ENCODE data around the gene DYNLT3. TPM values are rescaled to one million over a fixed set of nuclear protein-coding genes. Genes with fewer than 3 reads are reported as not detected.

The DYNLT3 gene
- total RNA-seq = 10 to 100 TPM; 15.0 to 31.8 (median 21.0) TPM
- polyA plus RNA-seq = 10 to 100 TPM in 1 of 2 donors, 1 to 10 TPM in 1; 9.8 to 32.1 TPM
- long read RNA-seq, donor 1, transcript DYNLT3-201 (5 exons, 2,217 nt) = major isoform, 37 of 39 reads
- long read RNA-seq, donor 1, partial matches to known transcripts = 1 of 39 reads
- long read RNA-seq, donor 1, other reads (novel, unspliced or antisense) = 1 of 39 reads
- long read RNA-seq, donor 2, transcript DYNLT3-201 (5 exons, 2,217 nt) = major isoform, 128 of 132 reads
- long read RNA-seq, donor 2, partial matches to known transcripts = 0 of 132 reads
- long read RNA-seq, donor 2, other reads (novel, unspliced or antisense) = 4 of 132 reads
- long read RNA-seq, donor 3, transcript DYNLT3-201 (5 exons, 2,217 nt) = major isoform, 49 of 53 reads
- long read RNA-seq, donor 3, partial matches to known transcripts = 3 of 53 reads
- long read RNA-seq, donor 3, other reads (novel, unspliced or antisense) = 1 of 53 reads

- intact Hi-C loops (cut with DNase I) = loop anchor here in 1 of 10 donors (2.0 kb wide), 1 partner anchor 64 kb away; no protein-coding TSS in a partner anchor
- ATAC-seq = peak; percentile 98 to 100 (median 99)
Observed at GRCh38 chrX:37846934-37847732, at the start of gene DYNLT3. Gene DYNLT3 (minus strand): TSS chrX:37847571. CDS start chrX:37847510, 61 bp downstream.

GRCh38 chrX:37896511-37896890, 49.1 kb upstream of the DYNLT3 start:
- intact Hi-C loops (cut with DNase I) = no loop called here
- no peak overlapping the region for H3K4me3 ChIP-seq
- H3K27me3 ChIP-seq = peaks cover 0 to 11% (median 0%) of the 10 kb centered on the region in 9 donors
- H3K4me1 ChIP-seq = no peaks in the 10 kb centered on the region
- no peaks in the 10 kb centered on the region for H3K9me3 ChIP-seq
- DNase-seq (no peak), ATAC-seq (no peak)
- WGBS, 4 donors = 22 to 60% (median 42%) methylated on average over 1 of the region's 1 CpG
- no peak overlapping the region for H3K27ac ChIP-seq
- H3K36me3 ChIP-seq = no peaks in the 10 kb centered on the region
- TF ChIP-seq POLR2A (IDR thresholded peaks at IDR 0.05) = no peak
- no peak for TF ChIP-seq CTCF (IDR thresholded peaks at IDR 0.05)

More at GRCh38 chrX:37846934-37847732, at the start of gene DYNLT3:
- peaks cover 0 to 10% (median 0%) of the 10 kb centered on the region in 12 donors for H3K4me1 ChIP-seq
- peak; percentile 82 to 89 (median 85) for DNase-seq
- peak within 1 kb of the TSS; percentile 15 to 82 (median 76) for H3K4me3 ChIP-seq
- H3K27ac ChIP-seq = peak within 1 kb of the TSS; percentile 52 to 90 (median 80)
- TF ChIP-seq POLR2A (IDR thresholded peaks at IDR 0.05) = peak; percentile 46 to 90
- peak in 1 of 12 donors; percentile 3 for TF ChIP-seq CTCF (IDR thresholded peaks at IDR 0.05)
- H3K9me3 ChIP-seq = no peaks in the 10 kb centered on the region
- no peaks in the 10 kb centered on the region for H3K27me3 ChIP-seq
- WGBS, 4 donors = 0 to 43% (median 12%) methylated on average over 41 to 67 of the region's 67 CpGs
- H3K36me3 ChIP-seq = no peaks in the 10 kb centered on the region

GRCh38 chrX:37895795-37896510, 48.6 kb upstream of the DYNLT3 start:
- TF ChIP-seq POLR2A (IDR thresholded peaks at IDR 0.05) (no peak), CTCF (IDR thresholded peaks at IDR 0.05) (no peak)
- no peak for DNase-seq
- Histone ChIP-seq H3K4me1 (no peaks in the 10 kb centered on the region), H3K36me3 (no peaks in the 10 kb centered on the region), H3K9me3 (no peaks in the 10 kb centered on the region), H3K4me3 (no peak overlapping the region), H3K27me3 (peaks cover 0 to 11% (median 0%) of the 10 kb centered on the region in 9 donors), H3K27ac (no peak overlapping the region)
- intact Hi-C loops (cut with DNase I) = no loop called here
- no peak for ATAC-seq

Data from heart left ventricle (tissue), 16 donors.